Activated T-helper 2 cell treated with anti-CD3 and anti-CD28 coated beads, Interferon-gamma antibody, Interleukin-2, Interleukin-4, amounts not matched to agents 10 μg/mL and 5 μg/mL and 100 μg/mL, durations not matched to agents 14 hours and 24 hours and 36 hours (primary cell): ENCODE measurements around the gene DENND1A. TPM values are rescaled to one million over a fixed set of nuclear protein-coding genes. Genes with fewer than 3 reads are reported as not detected.

Experiments
- DNase-seq: peaks from one replicate; pipeline ENCODE4 v3.0.0; 2021; ENCODE audit warnings: low spot score
- H3K27ac Mint-ChIP-seq: one replicate; pipeline ENCODE4 v1.8.0; 2021; ENCODE audit warnings: mixed read lengths
- H3K27me3 Mint-ChIP-seq: one replicate; pipeline ENCODE4 v1.8.0; 2021; ENCODE audit warnings: low read depth, mixed read lengths
- H3K36me3 Mint-ChIP-seq: one replicate; pipeline ENCODE4 v1.8.0; 2021; ENCODE audit warnings: low read depth, mixed read lengths
- H3K4me1 Mint-ChIP-seq: one replicate; pipeline ENCODE4 v1.8.0; 2021; ENCODE audit warnings: low read depth, mixed read lengths
- H3K4me3 Mint-ChIP-seq: one replicate; pipeline ENCODE4 v1.8.0; 2021; ENCODE audit warnings: low read depth, mild to moderate bottlenecking, moderate library complexity, mixed read lengths
- H3K9me3 Mint-ChIP-seq: one replicate; pipeline ENCODE4 v1.8.0; 2021; ENCODE audit warnings: mixed read lengths
- intact Hi-C: fragments of 100-400 bp; cut with micrococcal nuclease; formaldehyde crosslinking; loops from one replicate; pipeline ENCODE4 v1.15.1; 2023
- total RNA-seq: library from RNA; stranded (reverse); gene quantifications from 2 replicates; pipeline ENCODE4 v1.2.3, GENCODE V29; 2022

The DENND1A gene
- total RNA-seq, 1 donor from 2014 or later = 20.0 TPM

DNA sequence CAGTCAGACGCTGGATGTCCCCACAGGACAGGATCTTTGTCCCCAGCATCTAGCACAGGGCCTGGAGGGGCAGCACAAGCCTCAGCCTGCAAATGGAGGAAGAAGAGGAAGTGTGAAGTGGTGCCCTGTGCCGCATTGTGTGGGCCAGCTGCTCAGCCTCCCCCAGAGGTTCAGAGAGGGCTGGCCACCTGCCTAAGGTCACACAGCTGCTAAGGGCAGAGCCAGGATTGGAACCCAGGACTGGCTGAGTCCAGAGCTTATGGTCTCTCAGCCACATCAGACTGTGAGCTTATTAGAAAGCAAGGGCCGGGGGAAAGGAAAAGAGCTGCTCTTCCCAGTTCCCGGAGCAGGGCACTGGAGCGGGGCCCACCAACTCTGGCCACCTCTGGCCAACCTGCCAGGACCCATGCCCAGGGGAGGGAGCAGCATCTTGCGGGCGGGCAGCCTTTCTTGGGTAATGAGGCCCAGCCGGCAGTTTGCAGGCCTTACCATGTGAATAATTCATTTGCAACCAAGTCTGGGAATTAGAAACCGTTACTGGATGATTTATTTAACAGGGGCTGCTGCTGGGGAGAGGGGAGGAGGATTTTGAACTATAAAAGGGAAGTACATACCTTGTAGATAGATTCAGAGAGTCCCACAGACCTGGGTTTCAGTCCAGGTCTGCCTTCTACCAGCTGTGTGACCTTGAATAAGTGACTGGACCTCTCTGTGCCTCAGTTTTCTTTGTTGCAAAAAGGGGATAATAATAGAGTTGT, 585.6 kb downstream of the DENND1A start:
- Mint-ChIP-seq H3K27ac (no peak overlapping the region), H3K27me3 (no peaks in the 10 kb centered on the region), H3K4me1 (peaks cover 19% of the 10 kb centered on the region), H3K9me3 (no peaks in the 10 kb centered on the region), H3K36me3 (no peaks in the 10 kb centered on the region), H3K4me3 (no peak overlapping the region)
- DNase-seq = no peak
- intact Hi-C loops = loop anchor here (10.0 kb wide), 1 partner anchor 440 kb away; the partner anchor contains the start of gene RC3H2

DNA sequence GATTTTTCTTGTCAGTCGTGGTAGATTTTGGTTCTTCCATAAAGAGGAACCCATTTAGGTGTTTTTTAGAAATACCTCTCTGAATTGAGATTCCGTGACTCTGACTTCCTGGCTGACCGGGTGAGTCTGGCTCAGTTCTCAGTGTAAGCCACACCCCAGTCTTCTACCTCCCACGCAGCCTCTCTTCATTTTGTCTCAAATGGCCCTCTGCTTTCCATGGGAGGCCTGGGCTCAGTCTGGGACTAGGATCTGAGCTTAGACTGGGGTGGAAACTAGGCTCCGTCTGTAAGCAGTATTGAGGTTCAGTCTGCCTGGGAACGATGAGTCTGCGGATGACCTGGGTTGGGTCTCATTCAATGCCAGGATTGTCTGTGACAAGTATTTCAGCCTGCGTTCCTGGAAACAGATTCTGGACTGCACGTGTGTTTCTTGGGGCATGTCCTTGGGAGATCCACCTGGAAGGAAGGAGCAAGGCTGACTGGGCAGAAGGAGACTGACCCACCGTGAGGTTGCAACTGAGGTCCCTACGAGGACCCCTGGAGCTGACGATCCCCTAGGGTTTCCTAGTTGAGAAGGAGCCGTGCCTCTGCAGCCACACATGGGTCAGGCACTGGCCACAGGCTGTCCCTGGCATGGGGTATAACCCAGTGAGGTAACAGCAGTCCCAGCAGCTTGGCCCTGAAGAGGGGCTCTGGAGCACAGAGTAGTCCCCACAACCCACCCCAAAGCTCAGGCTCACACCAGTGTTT, 586.3 kb downstream of the DENND1A start:
- H3K27me3 Mint-ChIP-seq = no peaks in the 10 kb centered on the region
- no peaks in the 10 kb centered on the region for H3K9me3 Mint-ChIP-seq
- no peak for DNase-seq
- H3K36me3 Mint-ChIP-seq = no peaks in the 10 kb centered on the region
- H3K27ac Mint-ChIP-seq = no peak overlapping the region
- H3K4me3 Mint-ChIP-seq = no peak overlapping the region
- intact Hi-C loops = loop anchor here (10.0 kb wide), 1 partner anchor 439 kb away; the partner anchor contains the start of gene RC3H2
- H3K4me1 Mint-ChIP-seq = peaks cover 26% of the 10 kb centered on the region

DNA sequence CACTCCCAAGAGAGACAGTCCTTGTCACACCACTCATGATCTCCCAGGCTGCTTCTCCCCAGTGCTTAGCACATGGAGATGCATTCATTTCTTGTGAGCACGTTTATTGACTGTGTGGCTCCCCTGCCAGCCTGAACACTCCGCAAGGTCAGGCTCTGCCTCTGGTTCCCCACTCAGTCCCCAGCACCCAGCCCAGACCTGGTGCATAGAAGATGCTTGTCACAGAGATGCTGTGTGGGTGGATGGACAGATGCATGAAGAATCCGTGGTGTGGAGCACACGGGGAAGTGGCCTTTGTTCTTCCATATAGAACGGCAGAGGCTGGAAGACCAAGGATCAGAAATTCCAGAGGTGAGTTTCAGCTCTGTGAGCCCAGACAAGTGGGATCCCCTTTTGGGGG, 587.7 kb downstream of the DENND1A start:
- no peak overlapping the region for H3K4me3 Mint-ChIP-seq
- no peaks in the 10 kb centered on the region for H3K9me3 Mint-ChIP-seq
- DNase-seq = no peak
- H3K36me3 Mint-ChIP-seq = no peaks in the 10 kb centered on the region
- no peak overlapping the region for H3K27ac Mint-ChIP-seq
- intact Hi-C loops = loop anchor here (10.0 kb wide), 1 partner anchor 437 kb away; the partner anchor contains the start of gene RC3H2
- H3K4me1 Mint-ChIP-seq = peaks cover 31% of the 10 kb centered on the region
- no peaks in the 10 kb centered on the region for H3K27me3 Mint-ChIP-seq

DNA sequence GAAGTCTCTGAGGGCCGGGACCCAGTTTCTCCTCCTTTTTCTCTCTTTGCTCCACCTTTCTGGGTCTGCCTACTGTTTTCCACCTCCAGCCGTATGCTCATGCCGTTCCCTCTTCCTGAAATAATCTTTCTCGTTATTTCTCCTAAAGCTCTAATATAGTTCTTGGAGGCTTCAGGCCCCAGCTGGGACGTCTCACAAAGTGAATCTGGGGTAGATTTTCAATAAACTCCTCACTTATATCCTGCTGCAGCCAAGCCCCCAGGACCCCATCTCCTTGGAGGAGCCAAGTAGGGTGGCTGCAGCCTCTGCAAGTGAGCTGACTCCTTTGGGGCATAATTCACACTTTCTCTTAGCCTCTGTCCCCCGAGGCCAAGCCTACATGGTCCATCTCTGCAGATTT, 588.1 kb downstream of the DENND1A start:
- Mint-ChIP-seq H3K27me3 (no peaks in the 10 kb centered on the region), H3K4me3 (no peak overlapping the region), H3K36me3 (no peaks in the 10 kb centered on the region), H3K4me1 (peaks cover 31% of the 10 kb centered on the region), H3K27ac (peak overlapping the region; percentile 36), H3K9me3 (no peaks in the 10 kb centered on the region)
- intact Hi-C loops = loop anchor here (10.0 kb wide), 1 partner anchor 437 kb away; the partner anchor contains the start of gene RC3H2
- DNase-seq = no peak

DNA sequence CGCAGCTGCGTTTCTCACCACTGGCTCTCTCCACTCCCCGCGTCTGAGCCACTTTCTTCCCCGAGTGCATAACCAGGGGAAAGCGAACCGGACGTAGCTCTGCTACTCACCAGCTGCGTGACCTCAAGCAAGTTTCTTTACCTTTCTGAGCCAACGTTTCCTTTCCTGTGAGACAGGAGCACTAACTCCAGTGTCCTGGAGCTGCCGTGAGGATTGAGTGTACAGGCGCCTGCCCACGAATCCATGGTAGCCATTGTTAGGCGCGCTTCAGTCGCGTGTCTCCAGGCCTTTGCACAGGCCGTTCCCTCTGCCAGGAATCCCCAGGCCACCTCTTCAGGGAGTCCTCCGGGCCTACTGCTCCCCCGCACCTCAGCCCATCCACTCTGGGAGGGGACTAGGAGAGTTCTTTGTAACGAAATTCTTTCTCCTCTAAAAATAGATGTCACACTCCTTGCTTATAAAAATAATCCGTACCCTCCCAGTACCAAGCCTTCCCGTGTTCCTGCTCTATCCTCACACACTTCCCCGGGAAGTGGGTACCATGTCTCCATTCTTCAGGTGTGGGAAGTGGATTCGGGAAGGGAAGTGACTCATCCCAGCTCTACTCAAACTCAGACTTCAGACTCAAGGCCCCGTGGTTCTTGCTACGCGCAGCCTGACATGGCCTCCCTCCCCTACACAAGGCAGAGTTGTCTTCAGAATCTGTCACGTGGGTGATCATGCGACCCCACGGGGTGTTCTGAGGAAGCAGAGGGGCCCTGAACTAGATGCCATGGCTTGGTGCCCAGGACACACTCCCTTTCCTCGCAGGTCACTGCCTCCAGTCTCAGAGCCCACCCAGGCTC, 590.0 kb downstream of the DENND1A start:
- H3K4me1 Mint-ChIP-seq = peaks cover 34% of the 10 kb centered on the region
- peak overlapping the region; percentile 95 for H3K27ac Mint-ChIP-seq
- H3K9me3 Mint-ChIP-seq = no peaks in the 10 kb centered on the region
- peak overlapping the region; percentile 73 for H3K4me3 Mint-ChIP-seq
- intact Hi-C loops = loop anchor here (1.0 to 10.0 kb wide), 6 partner anchors 17 to 533 kb away; partner anchors contain the start of genes RC3H2 and STRBP
- H3K27me3 Mint-ChIP-seq = no peaks in the 10 kb centered on the region
- DNase-seq = peak; percentile 55
- H3K36me3 Mint-ChIP-seq = no peaks in the 10 kb centered on the region

DNA sequence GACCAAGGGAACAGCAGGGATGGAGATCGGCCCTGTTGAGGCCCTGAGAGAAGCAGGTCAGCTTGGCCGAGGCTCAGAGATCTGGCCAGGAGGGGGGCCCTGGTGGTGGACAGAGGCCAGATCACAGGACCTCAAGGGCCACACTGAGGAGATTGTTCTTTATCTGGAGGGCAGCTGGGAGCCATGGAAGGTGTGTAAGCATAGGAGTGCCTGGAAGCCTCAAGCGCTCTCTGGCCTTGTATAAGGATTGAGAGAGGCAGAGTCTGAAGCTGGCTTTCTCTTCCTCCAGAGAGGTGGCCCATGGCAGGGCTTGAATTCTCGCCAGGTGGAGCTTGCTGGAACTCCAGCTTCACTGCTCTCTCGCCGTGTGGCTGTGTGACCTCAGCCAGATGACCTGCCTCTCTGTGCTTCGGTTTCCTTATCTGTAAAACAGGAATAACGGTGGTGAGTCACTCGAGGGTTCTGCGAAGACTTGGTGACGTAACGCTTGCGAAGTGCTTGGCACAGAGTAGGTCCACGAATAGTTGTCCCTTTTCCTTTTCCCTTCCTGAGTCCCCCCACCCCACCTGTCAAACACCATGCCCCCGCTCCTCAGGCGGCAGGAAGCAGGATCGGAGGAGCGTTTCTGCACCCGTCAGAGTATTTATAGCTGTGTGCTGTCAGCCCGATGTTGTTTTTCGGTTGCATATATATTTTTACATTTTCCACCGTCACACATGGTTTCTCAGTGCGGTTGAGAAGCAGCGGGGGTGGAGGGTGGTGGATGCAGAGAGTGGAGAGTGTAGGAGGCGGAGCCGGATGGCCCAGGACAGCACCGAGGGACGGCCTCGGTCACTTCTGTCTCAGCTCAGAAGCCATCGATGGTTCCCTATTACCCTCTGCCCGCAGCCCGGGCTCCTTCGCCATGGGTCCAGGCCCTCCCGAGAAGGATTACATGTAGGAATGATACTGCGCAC, 590.9 kb downstream of the DENND1A start:
- no peaks in the 10 kb centered on the region for H3K27me3 Mint-ChIP-seq
- peak; percentile 59 for DNase-seq
- H3K4me1 Mint-ChIP-seq = peaks cover 40% of the 10 kb centered on the region
- H3K4me3 Mint-ChIP-seq = peak overlapping the region; percentile 73
- H3K9me3 Mint-ChIP-seq = no peaks in the 10 kb centered on the region
- intact Hi-C loops = loop anchor here (1.0 to 2.0 kb wide), 5 partner anchors 16 to 532 kb away; partner anchors contain the start of gene STRBP
- H3K36me3 Mint-ChIP-seq = no peaks in the 10 kb centered on the region
- H3K27ac Mint-ChIP-seq = peak overlapping the region; percentile 95

DNA sequence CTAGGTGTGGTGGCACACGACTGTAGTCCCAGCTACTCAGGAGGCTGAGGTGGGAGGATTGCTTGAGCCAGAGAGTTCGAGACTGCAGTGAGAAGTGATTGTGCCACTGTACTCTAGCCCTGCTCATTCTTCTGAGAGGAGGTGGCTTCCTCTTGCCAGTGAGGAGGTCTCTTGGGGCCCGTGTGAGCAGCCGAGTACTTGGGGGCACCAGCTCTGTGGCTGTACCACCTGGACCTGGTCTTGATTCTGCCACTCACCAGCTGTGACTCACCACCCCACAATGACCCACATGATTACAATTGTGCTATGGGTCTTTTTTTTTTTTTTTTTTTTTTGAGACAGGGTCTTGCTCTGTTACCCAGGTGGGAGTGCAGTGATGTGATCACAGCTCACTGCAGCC, 592.0 kb downstream of the DENND1A start:
- Mint-ChIP-seq H3K9me3 (no peaks in the 10 kb centered on the region), H3K4me3 (no peak overlapping the region), H3K27ac (peak overlapping the region; percentile 95), H3K27me3 (no peaks in the 10 kb centered on the region), H3K4me1 (peaks cover 43% of the 10 kb centered on the region), H3K36me3 (no peaks in the 10 kb centered on the region)
- intact Hi-C loops = loop anchor here (2.0 kb wide), 1 partner anchor 33 kb away; no protein-coding TSS in a partner anchor
- DNase-seq = no peak

DNA sequence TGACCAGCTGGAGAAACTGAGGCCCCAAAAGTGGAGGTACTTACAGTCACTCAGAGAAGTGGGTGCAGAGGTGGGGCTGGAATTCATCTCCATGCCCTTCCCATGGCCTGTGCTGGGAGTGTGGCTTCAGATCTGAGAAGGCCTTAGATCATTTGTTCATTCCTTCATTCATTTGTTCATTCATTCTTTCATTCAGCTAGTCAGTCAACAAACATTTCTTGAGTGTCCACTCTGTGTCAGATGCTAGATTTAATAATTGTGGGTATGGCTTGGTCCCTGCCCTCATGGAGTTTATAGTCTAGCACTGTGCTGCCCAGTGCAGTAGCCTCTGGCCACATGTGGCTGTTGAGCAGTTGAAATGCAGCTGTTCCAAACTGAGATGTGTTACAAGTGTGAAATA, 593.0 kb downstream of the DENND1A start:
- Mint-ChIP-seq H3K36me3 (no peaks in the 10 kb centered on the region), H3K27me3 (no peaks in the 10 kb centered on the region), H3K4me3 (no peak overlapping the region), H3K9me3 (no peaks in the 10 kb centered on the region), H3K27ac (no peak overlapping the region), H3K4me1 (peaks cover 47% of the 10 kb centered on the region)
- intact Hi-C loops = no loop called here
- DNase-seq = no peak

DNA sequence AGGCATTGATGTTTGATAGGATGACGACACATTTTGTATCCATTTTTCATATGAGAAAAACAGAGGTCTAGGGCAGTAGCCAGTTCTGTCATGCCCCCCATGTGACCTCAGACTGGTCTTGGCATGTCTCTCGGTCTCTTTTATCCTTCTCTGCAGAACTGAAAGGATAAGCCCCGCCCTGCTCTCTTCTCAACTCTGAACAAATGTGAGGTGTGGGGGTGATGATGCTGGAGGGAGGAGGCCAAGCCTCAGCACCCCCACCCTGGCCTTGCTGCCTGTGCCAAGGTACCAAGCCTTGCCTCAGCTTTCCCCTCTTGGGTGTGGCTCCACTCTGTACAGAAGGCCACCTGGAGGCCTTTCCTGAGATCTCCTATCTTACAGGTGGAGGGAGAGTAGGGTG, 593.5 kb downstream of the DENND1A start:
- no peaks in the 10 kb centered on the region for H3K27me3 Mint-ChIP-seq
- H3K4me1 Mint-ChIP-seq = peaks cover 47% of the 10 kb centered on the region
- no peak overlapping the region for H3K4me3 Mint-ChIP-seq
- no peak for DNase-seq
- no peaks in the 10 kb centered on the region for H3K36me3 Mint-ChIP-seq
- intact Hi-C loops = no loop called here
- H3K9me3 Mint-ChIP-seq = no peaks in the 10 kb centered on the region
- H3K27ac Mint-ChIP-seq = no peak overlapping the region

DNA sequence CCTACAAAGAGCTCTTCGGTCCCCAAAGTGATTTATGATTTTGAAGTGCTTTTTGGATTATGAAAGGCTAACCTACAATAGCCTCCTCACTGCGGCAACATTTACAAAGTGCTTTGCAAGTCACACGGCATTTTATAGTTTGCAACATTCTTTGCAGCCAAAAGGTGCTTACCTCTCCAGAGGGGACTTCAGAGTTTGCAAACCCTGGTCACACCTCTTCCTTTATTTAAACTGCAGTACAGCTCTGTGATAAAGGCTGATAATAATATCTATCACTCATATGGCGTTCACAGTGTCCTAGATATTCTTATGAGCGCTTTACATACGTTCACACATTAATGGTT, 594.0 kb downstream of the DENND1A start:
- Mint-ChIP-seq H3K4me3 (no peak overlapping the region), H3K27ac (no peak overlapping the region), H3K4me1 (peaks cover 43% of the 10 kb centered on the region), H3K36me3 (no peaks in the 10 kb centered on the region), H3K27me3 (no peaks in the 10 kb centered on the region), H3K9me3 (no peaks in the 10 kb centered on the region)
- intact Hi-C loops = no loop called here
- DNase-seq = no peak

DNA sequence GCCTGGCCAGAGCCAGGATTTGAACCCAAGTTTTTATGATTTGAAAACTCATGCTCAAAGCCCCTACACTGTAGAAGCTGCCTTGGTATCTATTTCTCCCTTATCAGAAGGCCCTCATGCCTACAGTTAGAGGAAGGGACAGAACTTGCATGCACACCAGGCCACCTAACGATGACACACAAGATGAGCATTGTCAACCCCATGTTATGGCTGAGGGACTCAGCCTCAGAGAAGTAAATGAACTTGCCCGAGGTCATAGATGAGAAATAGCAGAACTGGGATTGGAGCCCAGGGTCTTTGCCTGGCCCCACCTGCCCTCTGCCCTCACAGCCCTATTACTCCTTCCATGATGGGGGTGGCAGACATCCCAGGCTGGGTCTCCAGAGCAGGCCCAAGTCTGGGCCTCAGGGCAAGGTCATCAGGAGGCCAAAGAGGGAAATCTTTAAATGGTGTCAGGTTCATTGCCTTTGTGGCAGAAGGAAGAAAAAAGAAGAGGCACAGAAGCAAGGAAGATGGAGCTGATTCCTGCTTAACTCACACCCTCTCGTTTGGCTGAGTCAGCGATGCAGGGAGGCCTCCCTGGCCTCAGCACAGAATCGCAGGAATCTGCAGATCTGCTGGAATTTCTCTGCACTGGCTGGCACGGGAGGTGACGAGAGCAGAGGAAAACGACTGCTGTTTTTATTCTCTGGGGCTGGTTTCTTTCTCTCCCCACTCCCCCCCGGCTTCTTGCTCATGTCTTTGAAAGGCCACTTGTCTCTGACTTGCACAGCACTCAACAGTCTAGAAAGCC, 594.5 kb downstream of the DENND1A start:
- Mint-ChIP-seq H3K36me3 (no peaks in the 10 kb centered on the region), H3K4me1 (peaks cover 37% of the 10 kb centered on the region), H3K27ac (no peak overlapping the region), H3K27me3 (no peaks in the 10 kb centered on the region), H3K9me3 (no peaks in the 10 kb centered on the region), H3K4me3 (no peak overlapping the region)
- no peak for DNase-seq
- intact Hi-C loops = no loop called here
